Type B pancreatic cell (in vitro differentiated cells): Measurements from ENCODE around the gene INMT. TPM values are rescaled to one million over a fixed set of nuclear protein-coding genes. Genes with fewer than 3 reads are reported as not detected.

Source experiments
- DNase-seq: peaks from one replicate; pipeline ENCODE4 v3.0.0; 2021; ENCODE audit warnings: mixed read lengths; ENCODE audit not compliant: unreplicated experiment; ENCODE audit errors: extremely low spot score
- H3K27ac Mint-ChIP-seq: 2 replicates; pipeline ENCODE4 v1.8.0; 2021; ENCODE audit warnings: mild to moderate bottlenecking, mixed read lengths
- H3K27me3 Mint-ChIP-seq: 2 replicates; pipeline ENCODE4 v1.8.0; 2021; ENCODE audit warnings: mixed read lengths
- H3K36me3 Mint-ChIP-seq: 2 replicates; pipeline ENCODE4 v1.8.0; 2021; ENCODE audit warnings: mixed read lengths
- H3K4me1 Mint-ChIP-seq: one replicate; pipeline ENCODE4 v1.8.0; 2021; ENCODE audit warnings: mixed read lengths; ENCODE audit not compliant: unreplicated experiment
- H3K4me3 Mint-ChIP-seq: 2 replicates; pipeline ENCODE4 v1.8.0; 2021; ENCODE audit warnings: mild to moderate bottlenecking, mixed read lengths
- H3K9me3 Mint-ChIP-seq: 2 replicates; pipeline ENCODE4 v1.8.0; 2021; ENCODE audit warnings: mixed read lengths
- total RNA-seq: library from RNA; stranded (reverse); gene quantifications from 2 replicates; pipeline ENCODE4 v1.2.1, GENCODE V29; 2021; ENCODE audit warnings: low replicate concordance
- TF ChIP-seq, protein P1 (sequence below): fragments of 200-600 bp; sonication (generic); conservative IDR thresholded peaks from 2 replicates; pipeline ENCODE4 v1.5.0; 2021; ENCODE audit warnings: antibody characterized with exemption, mild to moderate bottlenecking

INMT gene
- total RNA-seq, 1 donor from 2014 or later, result not detected

DNA sequence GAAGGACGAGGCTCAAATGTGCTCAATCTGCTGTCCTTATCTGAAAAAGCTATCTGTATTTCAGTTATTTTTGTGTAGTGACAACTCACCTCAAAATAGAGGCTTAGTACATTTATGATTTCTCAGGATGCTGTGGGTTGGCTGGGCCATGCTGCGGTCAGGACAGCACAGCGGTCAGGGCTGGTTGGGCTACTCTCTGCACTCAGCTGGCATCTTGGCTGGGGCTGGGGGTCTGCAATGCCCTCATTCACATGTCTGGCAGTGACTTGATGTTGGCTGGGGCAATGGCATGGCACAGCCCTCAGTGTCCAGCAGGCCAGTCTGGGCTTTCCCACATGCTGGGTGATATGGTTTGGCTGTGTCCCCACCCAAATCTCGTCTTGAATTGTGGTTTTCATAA, 15.6 kb upstream of the INMT start:
- H3K4me3 Mint-ChIP-seq, result no peak overlapping the region
- H3K27ac Mint-ChIP-seq, result no peak overlapping the region
- no peaks in the 10 kb centered on the region for H3K4me1 Mint-ChIP-seq
- no peak for DNase-seq
- H3K36me3 Mint-ChIP-seq, result no peaks in the 10 kb centered on the region
- no peaks in the 10 kb centered on the region for H3K9me3 Mint-ChIP-seq
- H3K27me3 Mint-ChIP-seq, result peaks cover 30% of the 10 kb centered on the region
- TF ChIP-seq, protein P1, sequence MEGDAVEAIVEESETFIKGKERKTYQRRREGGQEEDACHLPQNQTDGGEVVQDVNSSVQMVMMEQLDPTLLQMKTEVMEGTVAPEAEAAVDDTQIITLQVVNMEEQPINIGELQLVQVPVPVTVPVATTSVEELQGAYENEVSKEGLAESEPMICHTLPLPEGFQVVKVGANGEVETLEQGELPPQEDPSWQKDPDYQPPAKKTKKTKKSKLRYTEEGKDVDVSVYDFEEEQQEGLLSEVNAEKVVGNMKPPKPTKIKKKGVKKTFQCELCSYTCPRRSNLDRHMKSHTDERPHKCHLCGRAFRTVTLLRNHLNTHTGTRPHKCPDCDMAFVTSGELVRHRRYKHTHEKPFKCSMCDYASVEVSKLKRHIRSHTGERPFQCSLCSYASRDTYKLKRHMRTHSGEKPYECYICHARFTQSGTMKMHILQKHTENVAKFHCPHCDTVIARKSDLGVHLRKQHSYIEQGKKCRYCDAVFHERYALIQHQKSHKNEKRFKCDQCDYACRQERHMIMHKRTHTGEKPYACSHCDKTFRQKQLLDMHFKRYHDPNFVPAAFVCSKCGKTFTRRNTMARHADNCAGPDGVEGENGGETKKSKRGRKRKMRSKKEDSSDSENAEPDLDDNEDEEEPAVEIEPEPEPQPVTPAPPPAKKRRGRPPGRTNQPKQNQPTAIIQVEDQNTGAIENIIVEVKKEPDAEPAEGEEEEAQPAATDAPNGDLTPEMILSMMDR, result no peak

DNA sequence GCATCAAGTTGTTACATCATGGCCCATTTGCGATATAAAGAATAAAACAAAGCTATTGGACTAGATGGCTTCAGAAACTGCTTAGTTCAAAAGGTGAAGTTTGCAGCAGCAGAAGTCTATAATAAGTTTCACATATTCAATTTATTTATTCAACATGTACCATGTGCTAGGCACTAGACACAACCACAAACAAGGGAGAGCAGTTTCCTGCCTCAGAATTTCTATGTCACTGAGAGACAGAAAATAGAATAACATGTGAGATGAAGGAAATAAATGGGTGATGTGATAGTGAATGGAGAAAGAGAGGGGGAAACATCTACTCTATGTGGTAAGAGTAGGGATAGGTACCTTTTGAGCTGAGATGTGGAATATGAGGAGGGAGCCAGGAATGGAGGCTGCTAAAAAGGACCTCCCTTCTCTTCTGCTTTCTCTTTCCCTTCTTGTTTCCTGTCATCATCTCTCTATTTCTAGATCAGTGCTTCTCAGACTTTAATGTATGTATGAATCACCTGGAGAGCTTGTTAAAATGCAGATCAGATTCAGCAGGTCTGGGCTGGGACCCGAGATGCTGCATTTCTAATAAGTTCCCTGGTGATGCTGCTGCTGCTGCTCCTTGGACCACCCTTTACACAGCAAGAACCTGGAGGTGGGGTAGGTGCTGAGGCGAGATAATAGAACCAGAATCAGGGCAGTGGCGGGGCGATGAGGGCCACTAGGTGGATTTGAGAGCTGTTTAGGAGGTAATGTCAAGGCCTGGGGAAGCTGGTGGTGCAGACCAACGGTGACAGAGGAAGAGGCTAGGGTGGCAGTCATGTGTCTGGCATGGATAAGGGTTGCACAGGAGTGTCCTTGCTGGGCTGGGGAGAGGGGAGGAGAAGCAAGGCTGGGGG, 13.7 kb upstream of the INMT start:
- Mint-ChIP-seq H3K9me3 (no peaks in the 10 kb centered on the region), H3K4me3 (no peak overlapping the region), H3K36me3 (no peaks in the 10 kb centered on the region), H3K27me3 (peaks cover 27% of the 10 kb centered on the region), H3K4me1 (no peaks in the 10 kb centered on the region), H3K27ac (no peak overlapping the region)
- no peak for DNase-seq
- TF ChIP-seq, protein P1, result no peak

DNA sequence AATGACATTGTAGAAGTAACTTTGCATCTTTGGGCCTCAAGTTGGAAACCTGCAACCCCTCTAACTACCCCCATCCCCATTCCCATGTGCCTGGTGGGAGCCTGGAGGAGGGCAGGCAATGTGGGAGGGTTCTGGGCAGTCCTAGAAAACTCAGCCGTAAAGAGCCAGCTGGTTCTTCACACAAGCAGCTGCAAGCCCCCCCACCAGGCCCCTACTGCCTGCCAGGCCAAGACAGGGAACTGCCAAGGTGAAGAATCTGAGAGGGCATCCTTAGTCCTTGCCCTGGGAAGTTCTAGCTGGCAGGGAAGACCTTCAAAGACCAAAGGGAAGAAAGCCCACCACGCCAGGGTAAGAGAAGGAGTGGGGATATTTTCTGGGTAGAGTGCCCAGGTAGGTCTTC, 12.2 kb upstream of the INMT start:
- TF ChIP-seq, protein P1, result no peak
- Mint-ChIP-seq H3K27ac (no peak overlapping the region), H3K36me3 (no peaks in the 10 kb centered on the region)

DNA sequence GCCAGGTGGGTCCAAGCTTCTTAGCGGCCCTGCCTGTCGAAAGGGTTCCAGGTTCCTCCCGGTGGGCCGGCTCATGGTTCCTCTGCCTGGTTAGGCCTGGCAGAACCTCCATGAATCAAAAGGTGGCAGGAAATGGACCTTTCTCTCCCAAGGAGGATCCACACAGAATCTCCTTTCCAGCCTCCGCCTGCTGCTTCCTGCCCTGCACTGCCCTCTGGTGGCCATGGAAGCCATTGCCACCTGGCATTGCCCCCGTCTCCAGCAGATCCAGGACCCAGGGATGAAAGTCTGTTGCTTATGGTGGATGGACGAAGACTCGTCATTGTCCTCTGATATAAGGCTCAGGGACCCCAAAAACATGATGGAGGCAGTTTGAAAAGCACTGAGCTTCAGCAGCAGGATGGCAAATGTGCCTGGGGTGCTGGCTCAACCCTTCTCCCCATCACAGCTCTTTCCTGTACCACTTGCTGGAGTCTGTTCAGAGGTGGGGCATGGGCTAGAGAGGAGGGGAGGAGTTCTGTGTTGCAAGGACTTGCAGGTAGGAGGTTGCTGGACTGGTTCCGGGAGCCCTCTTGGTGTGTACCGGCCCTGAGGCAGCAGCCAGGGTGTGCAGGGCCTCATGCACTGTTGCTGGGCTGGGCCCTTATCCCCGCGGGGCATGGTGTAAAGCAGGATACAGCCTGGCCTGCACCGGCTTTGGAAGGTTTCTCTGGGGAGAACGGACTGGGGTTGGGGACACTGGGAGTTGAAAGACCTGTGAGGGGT, 11.3 kb upstream of the INMT start:
- Mint-ChIP-seq H3K9me3 (no peaks in the 10 kb centered on the region), H3K27me3 (peaks cover 24% of the 10 kb centered on the region), H3K4me1 (peaks cover 6% of the 10 kb centered on the region), H3K27ac (no peak overlapping the region), H3K36me3 (no peaks in the 10 kb centered on the region), H3K4me3 (no peak overlapping the region)
- peak; percentile 84 for DNase-seq
- TF ChIP-seq, protein P1, result peak; percentile 99

More for the DNA sequence above, 12.2 kb upstream of the INMT start:
- no peak overlapping the region for H3K4me3 Mint-ChIP-seq
- H3K27me3 Mint-ChIP-seq, result peaks cover 29% of the 10 kb centered on the region
- no peaks in the 10 kb centered on the region for H3K9me3 Mint-ChIP-seq
- H3K4me1 Mint-ChIP-seq, result no peaks in the 10 kb centered on the region
- no peak for DNase-seq

DNA sequence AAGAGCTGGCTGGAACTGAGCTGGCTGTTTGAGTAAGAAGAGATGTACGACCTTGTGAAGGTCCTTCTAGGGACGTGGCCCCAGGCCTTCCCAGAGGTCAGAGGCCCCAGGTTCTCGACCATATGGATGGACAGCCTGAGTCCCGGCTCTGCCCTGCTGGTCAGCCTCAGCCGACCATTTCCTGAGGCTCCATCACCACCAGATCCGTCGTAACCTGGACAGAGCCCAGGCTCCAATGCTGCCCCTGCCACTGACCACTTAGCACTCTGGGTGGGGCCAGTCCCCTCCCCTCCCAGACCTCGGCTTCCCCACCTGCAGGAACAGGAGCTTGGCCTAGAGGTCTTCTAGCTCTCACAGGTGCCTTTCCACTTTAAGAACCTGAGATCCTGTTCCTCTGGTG, 10.6 kb upstream of the INMT start:
- Mint-ChIP-seq H3K27me3 (peaks cover 24% of the 10 kb centered on the region), H3K36me3 (no peaks in the 10 kb centered on the region), H3K27ac (no peak overlapping the region), H3K4me3 (no peak overlapping the region), H3K9me3 (no peaks in the 10 kb centered on the region), H3K4me1 (peaks cover 6% of the 10 kb centered on the region)
- TF ChIP-seq, protein P1, result no peak
- no peak for DNase-seq
